H9 (cell line): ENCODE results near the gene TMED3. TPM values are rescaled to one million over a fixed set of nuclear protein-coding genes. Genes with fewer than 3 reads are reported as not detected.
A peak's percentile ranks its signal among the peaks of the same experiment; 100 is the strongest.

Experiments used
- DNase-seq: peaks from one replicate; pipeline ENCODE4 v3.0.0-alpha.2; 2017
- H2AFZ ChIP-seq: one replicate; pipeline ENCODE4 v1.6.1; 2013; ENCODE audit warnings: mild to moderate bottlenecking, low read length, control low read depth, moderate library complexity
- H2AK5ac ChIP-seq: 2 replicates; pipeline ENCODE4 v1.6.1; 2013; ENCODE audit warnings: low read length, control low read depth, mixed read lengths; ENCODE audit not compliant: insufficient read length
- H2BK120ac ChIP-seq: one replicate; pipeline ENCODE4 v1.6.1; 2013; ENCODE audit warnings: low read depth, mild to moderate bottlenecking, low read length, control low read depth, inconsistent platforms; ENCODE audit not compliant: poor library complexity, severe bottlenecking
- H2BK12ac ChIP-seq: 2 replicates; pipeline ENCODE4 v1.6.1; 2013; ENCODE audit warnings: low read length, control low read depth, mixed read lengths, low read depth; ENCODE audit not compliant: insufficient read length
- H2BK15ac ChIP-seq: 2 replicates; pipeline ENCODE4 v1.6.1; 2013; ENCODE audit warnings: low read depth, low read length, control low read depth
- H2BK20ac ChIP-seq: one replicate; pipeline ENCODE4 v1.6.1; 2013; ENCODE audit warnings: low read depth, mild to moderate bottlenecking, low read length, control low read depth, inconsistent platforms; ENCODE audit not compliant: poor library complexity, severe bottlenecking
- H2BK5ac ChIP-seq: 2 replicates; pipeline ENCODE4 v1.6.1; 2013; ENCODE audit warnings: low read length, control low read depth, mixed read lengths; ENCODE audit not compliant: insufficient read length
- H3K14ac ChIP-seq: 2 replicates; pipeline ENCODE4 v1.6.1; 2013; ENCODE audit warnings: low read length, control low read depth; ENCODE audit not compliant: insufficient read depth
- H3K18ac ChIP-seq: 2 replicates; pipeline ENCODE4 v1.6.1; 2013; ENCODE audit warnings: low read depth, mild to moderate bottlenecking, mixed read lengths, low read length, control low read depth; ENCODE audit not compliant: insufficient read length
- H3K23ac ChIP-seq: 2 replicates; pipeline ENCODE4 v1.6.1; 2013; ENCODE audit warnings: low read length, control low read depth, mixed read lengths, low read depth; ENCODE audit not compliant: insufficient read length
- H3K23me2 ChIP-seq: 2 replicates; pipeline ENCODE4 v1.6.1; 2013; ENCODE audit warnings: low read depth, mild to moderate bottlenecking, mixed read lengths, low read length, control low read depth; ENCODE audit not compliant: insufficient read length, poor library complexity, severe bottlenecking
- H3K27ac ChIP-seq: 2 replicates; pipeline ENCODE4 v1.5.1; 2013; ENCODE audit warnings: low read length, control low read depth, mixed read lengths, low read depth; ENCODE audit not compliant: insufficient read length
- H3K27me3 ChIP-seq: 2 replicates; pipeline ENCODE4 v1.6.1; 2013; ENCODE audit warnings: low read length, control low read depth, inconsistent platforms; ENCODE audit not compliant: insufficient read depth
- H3K4ac ChIP-seq: 2 replicates; pipeline ENCODE4 v1.6.1; 2013; ENCODE audit warnings: low read depth, mild to moderate bottlenecking, control low read depth, inconsistent platforms, low read length, moderate library complexity
- H3K4me1 ChIP-seq: 2 replicates; pipeline ENCODE4 v1.6.1; 2013; ENCODE audit warnings: low read length, control low read depth, inconsistent platforms; ENCODE audit not compliant: insufficient read depth
- H3K4me2 ChIP-seq: 2 replicates; pipeline ENCODE4 v1.6.1; 2013; ENCODE audit warnings: low read length, control low read depth, mixed read lengths; ENCODE audit not compliant: insufficient read length, insufficient read depth
- H3K56ac ChIP-seq: 2 replicates; pipeline ENCODE4 v1.6.1; 2013; ENCODE audit warnings: low read depth, mild to moderate bottlenecking, mixed read lengths, low read length, control low read depth; ENCODE audit not compliant: insufficient read length
- H3K79me1 ChIP-seq: 2 replicates; pipeline ENCODE4 v1.6.1; 2013; ENCODE audit warnings: low read depth, mild to moderate bottlenecking, moderate library complexity, low read length, control low read depth, inconsistent platforms; ENCODE audit not compliant: insufficient read depth, poor library complexity, severe bottlenecking
- H3K79me2 ChIP-seq: 2 replicates; pipeline ENCODE4 v1.6.1; 2013; ENCODE audit warnings: low read length, control low read depth, inconsistent platforms; ENCODE audit not compliant: insufficient read depth
- H3K9ac ChIP-seq: 2 replicates; pipeline ENCODE4 v1.6.1; 2013; ENCODE audit warnings: low read length, control low read depth, mixed read lengths; ENCODE audit not compliant: insufficient read length; ENCODE audit errors: extremely low read depth
- H3K9me3 ChIP-seq: one replicate; pipeline ENCODE4 v1.6.1; 2013; ENCODE audit warnings: low read depth, low read length, inconsistent platforms; ENCODE audit not compliant: control insufficient read depth
- H3T11ph ChIP-seq: one replicate; pipeline ENCODE4 v1.6.1; 2013; ENCODE audit warnings: mild to moderate bottlenecking, low read length, control low read depth, inconsistent platforms
- H4K20me1 ChIP-seq: one replicate; pipeline ENCODE4 v1.6.1; 2013; ENCODE audit not compliant: control insufficient read depth, insufficient read length, insufficient read depth
- H4K5ac ChIP-seq: 2 replicates; pipeline ENCODE4 v1.6.1; 2013; ENCODE audit warnings: low read depth, mild to moderate bottlenecking, mixed read lengths, low read length, control low read depth; ENCODE audit not compliant: insufficient read length
- H4K8ac ChIP-seq: replicated peaks from 2 replicates; pipeline ENCODE4 v1.6.1; 2013; ENCODE audit warnings: low read length, control low read depth, mixed read lengths, low read depth; ENCODE audit not compliant: insufficient read length
- H4K91ac ChIP-seq: 2 replicates; pipeline ENCODE4 v1.6.1; 2013; ENCODE audit warnings: low read depth, mild to moderate bottlenecking, moderate library complexity, mixed read lengths, low read length, control low read depth; ENCODE audit not compliant: insufficient read length
- H3K27ac Mint-ChIP-seq, 3 experiments: 2 replicates in 2 of 3; 3 replicates in 1 of 3; pipeline ENCODE4 v1.8.0; 2020 to 2021; ENCODE audit warnings: mixed read lengths in 3 of 3, mild to moderate bottlenecking in 1 of 3, moderate library complexity in 1 of 3
- H3K27me3 Mint-ChIP-seq: 2 replicates; pipeline ENCODE4 v1.8.0; 2021; ENCODE audit warnings: low read depth, mild to moderate bottlenecking, moderate library complexity, mixed read lengths
- H3K36me3 Mint-ChIP-seq, 3 experiments: 2 replicates in 2 of 3; 3 replicates in 1 of 3; pipeline ENCODE4 v1.8.0; 2020 to 2021; ENCODE audit warnings: low read depth in 3 of 3, mixed read lengths in 3 of 3; ENCODE audit not compliant: insufficient read depth in 1 of 3
- H3K4me1 Mint-ChIP-seq, 2 experiments: 2 replicates each; pipeline ENCODE4 v1.8.0; 2020; ENCODE audit warnings: mixed read lengths in 2 of 2
- H3K4me3 Mint-ChIP-seq, 2 experiments: 2 replicates in 1 of 2; 3 replicates in 1 of 2; pipeline ENCODE4 v1.8.0; 2020 to 2021; ENCODE audit warnings: mild to moderate bottlenecking in 2 of 2, mixed read lengths in 2 of 2, moderate library complexity in 1 of 2
- H3K9me3 Mint-ChIP-seq, 2 experiments: 2 replicates in 1 of 2; 3 replicates in 1 of 2; pipeline ENCODE4 v1.8.0; 2020; ENCODE audit warnings: mild to moderate bottlenecking in 2 of 2, mixed read lengths in 2 of 2, moderate library complexity in 1 of 2
- WGBS: extraction: QIAGEN DNeasy Blood & Tissue Kit; methylation state at CpG from one replicate; pipeline ENCODE4 v1.1.7; 2013; ENCODE audit warnings: missing lambda C conversion rate, low lambda C conversion rate, mixed read lengths; ENCODE audit not compliant: insufficient read length; ENCODE audit errors: extremely low coverage; 5-methylcytosine and 5-hydroxymethylcytosine counted together
- total RNA-seq: library from RNA; stranded (reverse); gene quantifications from 2 replicates; pipeline ENCODE4 v1.2.1, GENCODE V29; 2021
- TF ChIP-seq, protein P1 (sequence below): fragments of 200-600 bp; sonication (generic); conservative IDR thresholded peaks from 3 replicates; pipeline ENCODE4 v1.8.0; 2021; ENCODE audit warnings: antibody characterized with exemption, mild to moderate bottlenecking

TMED3 gene
- total RNA-seq, 1 experiment from 2014 or later, result 46.4 TPM

DNA sequence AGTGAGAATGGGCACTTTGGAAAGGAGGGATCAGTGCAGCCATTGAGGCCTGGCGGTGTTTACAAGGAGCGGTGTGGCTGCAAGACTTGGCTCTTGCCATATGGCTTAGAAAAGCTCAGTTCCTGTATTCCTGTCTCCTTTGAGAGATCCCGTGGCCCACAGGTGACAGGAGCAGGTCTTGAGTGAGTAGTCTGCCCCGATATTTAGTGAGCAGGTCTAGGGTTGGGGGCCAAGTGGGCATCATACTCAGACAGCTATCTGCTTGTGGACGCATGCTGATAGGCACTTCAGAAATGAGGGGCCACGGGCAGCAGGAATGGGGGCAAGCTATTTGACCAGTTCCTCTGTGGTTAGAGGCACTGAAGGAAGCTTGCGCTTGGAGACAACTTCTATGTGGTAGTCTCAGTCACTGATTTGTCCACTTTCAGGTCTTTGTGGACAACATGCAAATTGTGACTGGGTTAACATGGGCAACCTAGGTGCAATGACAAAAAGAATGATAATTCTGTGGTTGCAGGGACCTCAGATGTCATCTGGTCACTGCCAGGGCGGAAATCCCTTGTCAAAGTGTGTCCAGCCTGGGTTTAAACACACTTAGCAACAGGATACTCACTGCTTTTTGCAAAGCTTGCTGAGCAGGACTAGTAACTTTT is 1.1 kb downstream of the TMED3 start:
- H3K9me3 ChIP-seq, result no peaks in the 10 kb centered on the region
- H4K91ac ChIP-seq, result no peak overlapping the region
- H3K36me3 Mint-ChIP-seq, result peaks cover 33 to 44% (median 40%) of the 10 kb centered on the region in 3 experiments; a peak in 6 of 7 replicates
- no peaks in the 10 kb centered on the region for H4K20me1 ChIP-seq
- H3K9me3 Mint-ChIP-seq, result peaks cover 0 to 4% of the 10 kb centered on the region in 2 experiments; a peak in 2 of 5 replicates
- no peak overlapping the region for H3K4ac ChIP-seq
- no peak for DNase-seq
- no peak overlapping the region for H2BK15ac ChIP-seq
- H3K23ac ChIP-seq, result no peak overlapping the region
- no peak overlapping the region for H4K8ac ChIP-seq
- H3K9ac ChIP-seq, result peak overlapping the region; percentile 53
- H2AK5ac ChIP-seq, result no peak overlapping the region
- peak overlapping the region; percentile 73 for H3K4me2 ChIP-seq
- no peak overlapping the region for H2AFZ ChIP-seq
- TF ChIP-seq, protein P1, sequence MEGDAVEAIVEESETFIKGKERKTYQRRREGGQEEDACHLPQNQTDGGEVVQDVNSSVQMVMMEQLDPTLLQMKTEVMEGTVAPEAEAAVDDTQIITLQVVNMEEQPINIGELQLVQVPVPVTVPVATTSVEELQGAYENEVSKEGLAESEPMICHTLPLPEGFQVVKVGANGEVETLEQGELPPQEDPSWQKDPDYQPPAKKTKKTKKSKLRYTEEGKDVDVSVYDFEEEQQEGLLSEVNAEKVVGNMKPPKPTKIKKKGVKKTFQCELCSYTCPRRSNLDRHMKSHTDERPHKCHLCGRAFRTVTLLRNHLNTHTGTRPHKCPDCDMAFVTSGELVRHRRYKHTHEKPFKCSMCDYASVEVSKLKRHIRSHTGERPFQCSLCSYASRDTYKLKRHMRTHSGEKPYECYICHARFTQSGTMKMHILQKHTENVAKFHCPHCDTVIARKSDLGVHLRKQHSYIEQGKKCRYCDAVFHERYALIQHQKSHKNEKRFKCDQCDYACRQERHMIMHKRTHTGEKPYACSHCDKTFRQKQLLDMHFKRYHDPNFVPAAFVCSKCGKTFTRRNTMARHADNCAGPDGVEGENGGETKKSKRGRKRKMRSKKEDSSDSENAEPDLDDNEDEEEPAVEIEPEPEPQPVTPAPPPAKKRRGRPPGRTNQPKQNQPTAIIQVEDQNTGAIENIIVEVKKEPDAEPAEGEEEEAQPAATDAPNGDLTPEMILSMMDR, result no peak
- H3K79me2 ChIP-seq, result no peaks in the 10 kb centered on the region
- H2BK12ac ChIP-seq, result no peak overlapping the region
- H2BK5ac ChIP-seq, result no peak overlapping the region
- H4K5ac ChIP-seq, result no peak overlapping the region
- H3K56ac ChIP-seq, result no peak overlapping the region
- H3K4me3 Mint-ChIP-seq, result peak overlapping the region; percentile 85 to 92
- no peak overlapping the region for H3T11ph ChIP-seq
- no peak overlapping the region for H2BK120ac ChIP-seq
- H3K27ac Mint-ChIP-seq, result no peak overlapping the region; a peak in 1 of 7 replicates
- no peaks in the 10 kb centered on the region for H3K79me1 ChIP-seq
- no peaks in the 10 kb centered on the region; the same call in 1 of the 2 replicates for H3K27me3 ChIP-seq
- peaks cover 17 to 19% of the 10 kb centered on the region in 2 experiments for H3K4me1 Mint-ChIP-seq
- WGBS, result no CpG with 5 or more reads among the region's 8 CpGs
- H3K27me3 Mint-ChIP-seq, result peaks cover 36% of the 10 kb centered on the region
- H3K27ac ChIP-seq, result no peak overlapping the region
- H3K4me1 ChIP-seq, result peaks cover 3% of the 10 kb centered on the region; the same call in 1 of the 2 replicates
- H3K18ac ChIP-seq, result no peak overlapping the region
- H2BK20ac ChIP-seq, result no peak overlapping the region
- H3K14ac ChIP-seq, result no peak overlapping the region
- peaks cover 12% of the 10 kb centered on the region for H3K23me2 ChIP-seq
